ENCODE measurements around the gene BIVM.

BIVM gene

GRCh38 chr13:102879793-102880499 lies 81.0 kb downstream of the BIVM start:
- no peak for DNase-seq (ENCODE audit: low read depth, low spot score)

DNA sequence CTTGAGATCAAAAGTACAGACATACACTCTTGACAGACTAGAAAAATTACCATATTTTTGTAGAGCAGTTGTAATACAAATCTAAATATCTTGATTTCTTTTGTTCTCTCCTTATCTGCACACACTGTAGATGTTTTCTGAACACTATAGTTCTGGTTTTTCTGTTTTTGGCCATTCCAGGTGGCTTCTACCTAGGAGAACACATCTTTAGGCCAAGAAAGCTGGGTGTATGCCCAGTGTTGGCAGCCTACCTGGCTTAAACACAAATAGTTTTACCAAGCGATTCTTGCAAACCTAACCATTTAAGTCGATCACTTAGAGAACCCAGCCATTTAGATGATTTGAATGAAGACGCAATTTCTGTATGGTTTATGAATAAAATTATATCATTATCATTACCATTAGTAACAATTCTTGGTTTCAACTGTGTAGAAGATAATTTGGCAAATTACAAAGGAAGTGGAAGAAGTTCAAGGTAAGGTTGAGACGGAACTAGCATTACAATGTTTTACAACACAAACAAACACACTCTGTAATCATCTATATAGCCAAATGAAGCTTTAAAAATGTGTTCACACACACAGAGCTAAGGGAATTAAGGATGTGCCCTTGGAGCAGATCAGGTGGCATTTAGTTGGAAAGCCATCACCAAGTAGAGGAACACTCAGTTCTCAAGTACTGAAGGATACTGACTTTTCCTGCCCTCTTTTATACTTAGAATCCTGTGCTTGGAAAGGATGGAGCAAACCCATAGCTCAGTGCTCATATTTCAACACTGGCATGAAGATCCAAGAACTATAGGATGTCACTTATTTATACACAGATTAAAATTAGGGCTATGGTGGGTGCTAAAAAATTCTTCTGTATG lies 83.1 kb downstream of the BIVM start:
- no peak for DNase-seq (ENCODE audit: low read depth, low spot score)

All from iPS DF 19.7 (cell line).